ENCODE measurements around the gene SERINC5. TPM values are rescaled to one million over a fixed set of nuclear protein-coding genes. Genes with fewer than 3 reads are reported as not detected.

The SERINC5 gene
- total RNA-seq, 1 experiment from 2014 or later, result 52.3 TPM

- WGBS (ENCODE audit: extremely low coverage, insufficient read length, low lambda C conversion rate), result no CpG with 5 or more reads among the region's 1 CpG
- no peak overlapping the region for H3K4me2 ChIP-seq (ENCODE audit: insufficient read depth, insufficient read length, low read length)
- no peaks in the 10 kb centered on the region for H4K20me1 ChIP-seq (ENCODE audit: control insufficient read depth, insufficient read depth, insufficient read length)
- H3K27ac Mint-ChIP-seq, result no peak overlapping the region
- no peaks in the 10 kb centered on the region for H3K9me3 ChIP-seq (ENCODE audit: control insufficient read depth, low read depth, low read length)
- H2AK5ac ChIP-seq (ENCODE audit: insufficient read length, low read length), result no peak overlapping the region
- peaks cover 13 to 20% of the 10 kb centered on the region in 2 experiments for H3K4me1 Mint-ChIP-seq
- H4K5ac ChIP-seq (ENCODE audit: insufficient read length, low read depth, low read length), result no peak overlapping the region
- H2BK12ac ChIP-seq (ENCODE audit: insufficient read length, low read depth, low read length), result no peak overlapping the region
- DNase-seq, result no peak
- H3K9ac ChIP-seq (ENCODE audit: extremely low read depth, insufficient read length, low read length), result no peak overlapping the region
- no peak overlapping the region for H2BK120ac ChIP-seq (ENCODE audit: low read depth, low read length, poor library complexity, severe bottlenecking)
- H3K14ac ChIP-seq (ENCODE audit: insufficient read depth, low read length), result no peak overlapping the region
- no peaks in the 10 kb centered on the region for H3K79me1 ChIP-seq (ENCODE audit: insufficient read depth, low read depth, low read length, poor library complexity, severe bottlenecking)
- no peak overlapping the region for H2BK15ac ChIP-seq (ENCODE audit: low read depth, low read length)
- peaks cover 10% of the 10 kb centered on the region for H3K23me2 ChIP-seq (ENCODE audit: insufficient read length, low read depth, low read length, poor library complexity, severe bottlenecking)
- H3K36me3 Mint-ChIP-seq (ENCODE audit: insufficient read depth in 1 of 3, low read depth in 3 of 3), result peaks cover 0 to 4% (median 0%) of the 10 kb centered on the region in 3 experiments; a peak in 1 of 7 replicates
- no peaks in the 10 kb centered on the region for H3K27me3 Mint-ChIP-seq (ENCODE audit: low read depth)
- no peaks in the 10 kb centered on the region for H3K27me3 ChIP-seq (ENCODE audit: insufficient read depth, low read length)
- H3K4ac ChIP-seq (ENCODE audit: low read depth, low read length), result no peak overlapping the region
- H4K8ac ChIP-seq (replicated peaks; ENCODE audit: insufficient read length, low read depth, low read length), result no peak overlapping the region
- no peak overlapping the region for H2BK20ac ChIP-seq (ENCODE audit: low read depth, low read length, poor library complexity, severe bottlenecking)
- no peak overlapping the region for H3T11ph ChIP-seq (ENCODE audit: low read length)
- H3K27ac ChIP-seq (ENCODE audit: insufficient read length, low read depth, low read length), result no peak overlapping the region
- no peaks in the 10 kb centered on the region; a peak in 1 of 5 replicates for H3K9me3 Mint-ChIP-seq
- no peak for TF ChIP-seq CTCF (conservative IDR thresholded peaks at IDR 0.05)
- H4K91ac ChIP-seq (ENCODE audit: insufficient read length, low read depth, low read length), result no peak overlapping the region
- H3K18ac ChIP-seq (ENCODE audit: insufficient read length, low read depth, low read length), result no peak overlapping the region
- no peak overlapping the region for H3K56ac ChIP-seq (ENCODE audit: insufficient read length, low read depth, low read length)
- H2AFZ ChIP-seq (ENCODE audit: low read length), result no peak overlapping the region
- no peak overlapping the region for H2BK5ac ChIP-seq (ENCODE audit: insufficient read length, low read length)
- no peak overlapping the region for H3K23ac ChIP-seq (ENCODE audit: insufficient read length, low read depth, low read length)
- H3K4me3 Mint-ChIP-seq, result no peak overlapping the region
- H3K79me2 ChIP-seq (ENCODE audit: insufficient read depth, low read length), result no peaks in the 10 kb centered on the region; the same call in 1 of the 2 replicates
- H3K4me1 ChIP-seq (ENCODE audit: insufficient read depth, low read length), result no peaks in the 10 kb centered on the region; the same call in 1 of the 2 replicates
Measured at GRCh38 chr5:80260461-80260860, 4.6 kb upstream of the SERINC5 start.

Measured in H9 (cell line).